SK-N-SH (cell line): ENCODE results near the gene MAS1L.

Source experiments
- CHD2 ChIP-seq: fragments of 150-350 bp; IDR thresholded peaks from 2 replicates; pipeline ENCODE4 v1.6.1; 2018; ENCODE audit warnings: low read length; ENCODE audit not compliant: partially characterized antibody
- EP300 ChIP-seq, 2 experiments: IDR thresholded peaks; 2 replicates each; pipeline versions ENCODE4 v1.4.0 to v1.6.1; 2012; ENCODE audit warnings: borderline replicate concordance in 1 of 2, low read depth in 1 of 2, low read length in 1 of 2
- EZH2phosphoT487 ChIP-seq: fragments of 200-600 bp; sonication (generic); IDR thresholded peaks from 2 replicates; pipeline ENCODE4 v1.6.1; 2017; ENCODE audit warnings: low read depth, mixed run types, mild to moderate bottlenecking, antibody characterized with exemption, moderate library complexity, borderline replicate concordance
- FOSL2 ChIP-seq: IDR thresholded peaks from 2 replicates; pipeline ENCODE4 v1.4.0; 2012; ENCODE audit warnings: low read depth, mild to moderate bottlenecking, moderate library complexity, borderline replicate concordance
- FOXJ3 ChIP-seq: sonication (generic); formaldehyde crosslinking; IDR thresholded peaks from 2 replicates; pipeline ENCODE4 v1.5.1; 2020; ENCODE audit warnings: mild to moderate bottlenecking, missing genetic modification reagents
- GABPA ChIP-seq: IDR thresholded peaks from 2 replicates; pipeline ENCODE4 v1.4.0; 2012; ENCODE audit warnings: low read depth, mild to moderate bottlenecking
- JUND ChIP-seq: IDR thresholded peaks from 2 replicates; pipeline ENCODE4 v1.4.0; 2012
- RAD21 ChIP-seq: IDR thresholded peaks from 2 replicates; pipeline ENCODE4 v1.6.1; 2012; ENCODE audit warnings: mild to moderate bottlenecking, low read length
- REST ChIP-seq: IDR thresholded peaks from 2 replicates; pipeline ENCODE4 v1.6.1; 2012; ENCODE audit warnings: mild to moderate bottlenecking, low read depth, low read length, moderate library complexity
- SMC3 ChIP-seq: IDR thresholded peaks from 2 replicates; pipeline ENCODE4 v1.6.1; 2012; ENCODE audit warnings: low read depth, low read length, improper control_type of control experiment
- YY1 ChIP-seq: IDR thresholded peaks from 2 replicates; pipeline ENCODE4 v1.4.0; 2012; ENCODE audit warnings: low read depth, mild to moderate bottlenecking
- TF ChIP-seq, protein P1 (sequence below): fragments of 200-600 bp; sonication (generic); IDR thresholded peaks from 2 replicates; pipeline ENCODE4 v1.6.1; 2017; ENCODE audit warnings: antibody characterized with exemption, mild to moderate bottlenecking, moderate library complexity
- TF ChIP-seq, protein P2 (sequence below): IDR thresholded peaks from 2 replicates; pipeline ENCODE4 v1.4.0; 2012; ENCODE audit warnings: low read depth

GRCh38 chr6:29483186-29483585, 4.6 kb downstream of the MAS1L start:
- TF ChIP-seq FOXJ3 = no peak
- no peak for TF ChIP-seq REST
- TF ChIP-seq, protein P1, sequence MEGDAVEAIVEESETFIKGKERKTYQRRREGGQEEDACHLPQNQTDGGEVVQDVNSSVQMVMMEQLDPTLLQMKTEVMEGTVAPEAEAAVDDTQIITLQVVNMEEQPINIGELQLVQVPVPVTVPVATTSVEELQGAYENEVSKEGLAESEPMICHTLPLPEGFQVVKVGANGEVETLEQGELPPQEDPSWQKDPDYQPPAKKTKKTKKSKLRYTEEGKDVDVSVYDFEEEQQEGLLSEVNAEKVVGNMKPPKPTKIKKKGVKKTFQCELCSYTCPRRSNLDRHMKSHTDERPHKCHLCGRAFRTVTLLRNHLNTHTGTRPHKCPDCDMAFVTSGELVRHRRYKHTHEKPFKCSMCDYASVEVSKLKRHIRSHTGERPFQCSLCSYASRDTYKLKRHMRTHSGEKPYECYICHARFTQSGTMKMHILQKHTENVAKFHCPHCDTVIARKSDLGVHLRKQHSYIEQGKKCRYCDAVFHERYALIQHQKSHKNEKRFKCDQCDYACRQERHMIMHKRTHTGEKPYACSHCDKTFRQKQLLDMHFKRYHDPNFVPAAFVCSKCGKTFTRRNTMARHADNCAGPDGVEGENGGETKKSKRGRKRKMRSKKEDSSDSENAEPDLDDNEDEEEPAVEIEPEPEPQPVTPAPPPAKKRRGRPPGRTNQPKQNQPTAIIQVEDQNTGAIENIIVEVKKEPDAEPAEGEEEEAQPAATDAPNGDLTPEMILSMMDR = no peak
- no peak for TF ChIP-seq EZH2phosphoT487
- TF ChIP-seq RAD21 = no peak
- no peak for TF ChIP-seq EP300 (IDR thresholded peaks at IDR 0.05; ENCODE audit: borderline replicate concordance in 1 of 2, low read depth in 1 of 2, low read length in 1 of 2)
- no peak for TF ChIP-seq GABPA
- TF ChIP-seq YY1 = no peak
- no peak for TF ChIP-seq CHD2
- no peak for TF ChIP-seq JUND
- TF ChIP-seq SMC3 = no peak
- no peak for TF ChIP-seq FOSL2
- TF ChIP-seq, protein P2, sequence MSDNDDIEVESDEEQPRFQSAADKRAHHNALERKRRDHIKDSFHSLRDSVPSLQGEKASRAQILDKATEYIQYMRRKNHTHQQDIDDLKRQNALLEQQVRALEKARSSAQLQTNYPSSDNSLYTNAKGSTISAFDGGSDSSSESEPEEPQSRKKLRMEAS = no peak
